Globus pallidus (tissue), 1 donor: ENCODE data around the gene ASTN2.

Experiments used
- DNase-seq: peaks from one replicate; pipeline ENCODE4 v3.0.0-alpha.2; 2015; ENCODE audit warnings: low spot score

The ASTN2 gene

GRCh38 chr9:117114768-117115167 is 300.1 kb downstream of the ASTN2 start:
- DNase-seq: no peak

DNA sequence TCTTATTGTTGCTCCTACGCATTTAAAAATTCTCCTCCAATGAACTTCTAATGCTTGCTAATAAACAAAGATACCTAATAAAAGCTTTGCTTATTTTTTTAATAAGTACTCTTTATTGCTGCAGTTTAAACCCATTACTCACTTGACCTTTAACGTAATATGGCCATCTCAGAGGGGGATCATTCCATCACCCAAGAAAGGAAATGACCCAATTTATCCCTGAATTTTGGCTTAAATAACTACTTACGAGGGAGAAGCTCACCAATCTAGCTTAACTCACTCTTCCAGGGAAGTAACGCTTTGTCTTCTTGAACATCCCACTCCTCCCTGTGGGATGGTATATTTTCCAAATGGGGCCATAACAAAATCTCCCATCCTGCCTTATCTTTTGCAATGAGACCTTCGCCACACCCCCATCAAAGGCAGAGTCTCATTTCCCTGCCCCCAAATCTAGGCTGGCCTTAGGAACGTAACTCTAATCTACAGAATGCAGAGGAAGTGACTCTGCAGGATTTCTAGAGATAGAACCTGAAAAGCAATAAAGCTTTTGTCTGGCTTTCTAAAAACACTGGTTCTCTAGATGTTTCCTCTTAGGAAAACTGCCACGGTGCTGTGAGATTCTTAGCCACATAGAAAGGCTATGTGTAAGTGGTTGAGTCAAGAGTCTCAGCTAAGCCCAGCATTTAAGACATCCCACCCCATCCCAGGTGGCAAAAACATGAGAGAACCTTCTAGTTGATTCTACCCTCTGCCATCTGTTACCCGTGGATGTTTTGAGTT is 310.0 kb downstream of the ASTN2 start:
- no peak for DNase-seq

DNA sequence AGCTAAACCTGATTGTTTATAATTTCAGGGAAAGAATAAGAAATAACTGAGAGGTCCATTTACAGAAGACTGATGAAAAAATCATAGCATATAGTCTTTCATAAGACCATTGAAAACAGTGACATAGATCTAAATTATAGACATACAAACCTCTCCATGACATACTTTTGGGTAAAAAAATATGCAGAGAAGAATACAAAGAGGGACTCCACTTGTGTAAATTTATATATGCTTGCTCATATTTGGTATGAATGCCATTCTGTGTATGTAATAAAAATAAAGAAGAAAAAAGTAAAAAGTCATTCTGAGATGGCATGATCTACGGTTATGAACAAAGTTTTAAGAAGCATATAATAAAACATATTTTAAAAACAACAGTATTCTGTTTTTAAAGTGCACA is 310.7 kb downstream of the ASTN2 start:
- no peak for DNase-seq

DNA sequence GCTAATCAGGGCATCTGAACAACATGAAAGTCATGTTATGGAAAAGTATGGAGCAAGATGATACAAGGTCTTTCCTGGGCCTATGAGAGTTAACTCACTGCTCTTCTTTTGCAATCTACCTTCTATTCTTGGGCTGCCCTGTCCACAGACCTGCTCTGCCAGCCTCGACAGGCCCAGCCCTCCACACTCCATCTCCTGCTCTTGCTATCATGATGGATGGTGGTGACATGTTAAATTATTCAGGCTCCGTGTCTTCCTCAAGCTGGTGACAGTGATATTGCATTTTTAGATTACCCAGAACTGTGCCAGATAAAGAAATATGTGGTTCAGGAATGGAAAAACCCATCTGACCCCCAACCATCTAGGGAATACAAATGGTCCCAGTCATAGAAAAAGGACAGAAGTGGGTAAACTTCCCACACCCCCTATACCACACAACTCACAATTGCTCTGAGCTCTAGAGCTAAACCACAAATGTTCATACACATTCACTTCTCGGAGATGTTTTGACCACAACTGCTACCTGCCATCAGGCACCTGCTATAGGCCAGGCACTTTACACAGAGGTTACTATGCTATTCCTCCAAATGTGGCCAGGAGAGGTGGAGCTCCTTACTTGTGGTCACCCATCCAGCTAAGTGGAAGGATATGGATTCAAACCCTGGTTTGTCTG is 311.3 kb downstream of the ASTN2 start:
- DNase-seq: no peak

DNA sequence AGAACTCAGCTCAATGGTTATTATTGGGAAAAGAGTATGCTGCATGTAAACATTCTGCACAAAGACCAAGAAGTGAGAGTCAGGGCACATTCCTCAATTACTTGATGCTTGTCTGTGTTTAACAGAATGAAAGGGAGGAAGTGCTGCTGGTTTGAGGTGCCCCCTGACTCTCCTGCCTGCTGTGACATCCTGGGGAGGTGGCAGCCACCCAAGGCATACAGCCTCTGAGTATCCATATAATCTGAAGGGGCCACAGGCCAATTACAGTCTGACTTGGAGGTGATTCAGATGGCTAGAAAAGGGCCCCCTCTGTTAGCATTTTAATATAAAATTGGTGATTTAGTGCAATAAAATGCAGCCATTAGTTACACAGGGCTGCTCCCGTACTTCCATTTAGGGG is 313.8 kb downstream of the ASTN2 start:
- DNase-seq: no peak

DNA sequence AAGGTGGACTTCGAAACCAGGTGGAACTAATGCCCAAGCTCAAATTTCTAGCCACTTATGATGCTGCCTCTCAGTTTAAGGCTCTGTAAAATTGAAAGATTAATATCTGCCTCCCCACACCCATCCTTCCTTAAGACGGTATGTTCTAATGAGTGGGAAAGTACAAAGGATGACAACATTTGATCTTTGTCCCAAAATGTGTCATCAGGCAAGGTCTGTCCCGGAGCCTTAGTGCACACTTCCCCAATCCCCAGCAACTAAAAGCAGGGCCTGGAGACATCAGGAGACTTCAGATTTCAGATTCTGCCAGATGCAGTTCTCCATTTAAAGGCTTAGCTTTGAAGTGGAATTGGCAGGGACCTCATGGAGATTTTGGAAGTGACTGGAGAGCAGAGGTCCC is 316.5 kb downstream of the ASTN2 start:
- DNase-seq: no peak

GRCh38 chr9:117097761-117098160 is 317.1 kb downstream of the ASTN2 start:
- no peak for DNase-seq

DNA sequence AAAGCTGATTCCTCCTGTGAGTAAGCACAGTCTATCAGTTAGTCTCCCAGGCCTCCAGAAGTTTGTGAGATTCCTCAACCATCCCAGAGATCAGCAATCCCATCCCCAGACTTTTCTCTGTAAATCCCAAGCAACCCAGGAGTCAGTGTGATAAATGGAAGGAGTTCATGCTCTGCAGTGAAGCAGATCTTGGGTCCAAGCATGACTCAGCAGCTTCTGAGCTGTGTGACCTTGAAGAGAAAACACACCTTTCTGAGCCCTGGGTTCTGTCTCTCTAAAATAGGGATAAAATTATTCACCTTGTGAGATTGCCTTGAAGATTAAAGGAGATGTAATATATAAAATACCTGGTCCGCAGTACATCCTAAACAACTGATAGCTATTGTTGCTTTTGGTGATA is 318.7 kb downstream of the ASTN2 start:
- no peak for DNase-seq

GRCh38 chr9:117095081-117095480 is 319.8 kb downstream of the ASTN2 start:
- no peak for DNase-seq

DNA sequence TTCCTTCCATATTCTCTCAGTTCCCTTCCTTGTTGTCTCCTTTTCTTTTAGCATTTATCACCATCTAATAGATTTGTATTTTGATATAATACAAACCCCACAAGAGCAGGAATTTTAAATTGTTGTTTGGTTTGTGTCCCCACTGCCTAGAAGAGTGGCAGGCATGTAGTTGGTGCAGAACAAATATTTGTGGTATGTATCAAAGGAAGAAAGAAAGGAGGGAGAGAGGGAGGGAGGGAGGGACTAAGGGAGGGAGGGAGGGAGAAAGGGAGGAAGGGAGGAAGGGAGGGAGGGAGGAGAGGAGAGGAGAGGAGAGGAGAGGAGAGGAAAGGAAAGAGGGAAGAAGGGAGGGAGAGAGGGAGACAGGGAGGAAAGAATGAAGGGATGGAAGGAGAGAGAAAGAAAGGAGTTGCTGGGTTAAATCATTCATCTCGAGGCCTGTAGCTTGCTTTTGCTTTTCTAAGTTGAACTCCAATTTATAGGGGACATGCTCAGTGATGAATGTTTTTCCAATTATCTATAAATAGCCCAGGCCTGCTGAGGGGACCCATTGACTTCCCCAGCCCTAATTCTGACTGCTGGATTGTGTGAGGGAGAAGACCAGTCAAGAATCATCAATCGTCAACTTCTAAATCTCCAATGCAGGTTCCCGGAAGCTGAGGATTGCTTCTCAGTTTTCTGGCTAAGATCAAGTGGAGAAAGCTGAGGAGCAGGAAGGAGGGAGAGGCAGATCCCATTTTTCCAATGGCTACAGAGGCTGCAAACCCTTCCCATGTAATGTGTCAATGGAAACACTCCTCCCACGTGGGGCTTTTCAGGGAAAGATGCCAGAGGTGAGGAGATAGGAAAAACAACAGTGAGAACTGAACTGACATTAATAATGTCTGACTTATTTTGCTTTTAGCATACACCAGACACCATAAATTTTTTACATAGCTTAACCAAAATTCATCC is 320.7 kb downstream of the ASTN2 start:
- no peak for DNase-seq

- peak; percentile 11 for DNase-seq
These were observed 322.3 kb downstream of the ASTN2 start for GRCh38 chr9:117092582-117092981.

- no peak for DNase-seq
These were observed 323.3 kb downstream of the ASTN2 start for GRCh38 chr9:117091529-117091928.

DNA sequence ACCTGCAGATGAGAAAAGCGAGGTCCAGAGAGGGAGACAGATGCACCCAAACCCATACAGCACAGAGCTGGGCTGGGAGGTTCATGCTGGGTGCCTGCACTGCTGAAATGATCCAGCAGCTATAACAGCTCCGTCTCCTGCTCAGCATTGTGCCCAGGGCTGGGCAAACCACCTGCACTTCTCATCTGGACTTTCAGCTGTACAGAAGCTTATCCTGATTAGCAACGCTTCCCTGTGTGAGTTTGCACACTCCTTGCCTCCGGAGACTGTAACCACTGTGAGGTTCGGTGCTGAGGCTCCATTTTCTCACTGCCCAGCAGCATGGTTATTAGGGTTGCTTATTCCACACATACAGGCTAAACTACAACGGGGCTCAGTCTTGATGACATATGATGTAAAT is 326.1 kb downstream of the ASTN2 start:
- DNase-seq: no peak

- DNase-seq: no peak
These were observed 326.7 kb downstream of the ASTN2 start for GRCh38 chr9:117088140-117088539.

DNA sequence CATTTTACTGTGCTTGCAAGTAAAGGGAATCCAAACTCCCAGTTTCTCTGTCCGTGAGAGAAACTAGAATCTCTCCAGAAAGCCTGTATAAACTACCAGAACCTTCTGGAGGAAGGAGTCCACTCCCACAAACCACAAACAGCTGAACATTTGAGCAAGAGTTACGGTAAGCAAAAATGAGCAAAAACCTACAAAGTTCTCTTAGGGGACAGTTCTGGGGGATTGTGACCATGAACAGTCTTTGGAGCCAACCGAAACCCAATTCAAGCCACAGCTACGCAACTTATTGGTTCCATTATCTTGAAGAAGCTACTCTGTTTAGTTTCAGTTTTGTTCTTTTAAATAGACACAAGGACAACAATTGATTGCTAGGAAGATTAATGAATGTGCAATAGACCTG is 330.6 kb downstream of the ASTN2 start:
- no peak for DNase-seq

GRCh38 chr9:117083559-117083958 is 331.3 kb downstream of the ASTN2 start:
- DNase-seq: peak; percentile 5

DNA sequence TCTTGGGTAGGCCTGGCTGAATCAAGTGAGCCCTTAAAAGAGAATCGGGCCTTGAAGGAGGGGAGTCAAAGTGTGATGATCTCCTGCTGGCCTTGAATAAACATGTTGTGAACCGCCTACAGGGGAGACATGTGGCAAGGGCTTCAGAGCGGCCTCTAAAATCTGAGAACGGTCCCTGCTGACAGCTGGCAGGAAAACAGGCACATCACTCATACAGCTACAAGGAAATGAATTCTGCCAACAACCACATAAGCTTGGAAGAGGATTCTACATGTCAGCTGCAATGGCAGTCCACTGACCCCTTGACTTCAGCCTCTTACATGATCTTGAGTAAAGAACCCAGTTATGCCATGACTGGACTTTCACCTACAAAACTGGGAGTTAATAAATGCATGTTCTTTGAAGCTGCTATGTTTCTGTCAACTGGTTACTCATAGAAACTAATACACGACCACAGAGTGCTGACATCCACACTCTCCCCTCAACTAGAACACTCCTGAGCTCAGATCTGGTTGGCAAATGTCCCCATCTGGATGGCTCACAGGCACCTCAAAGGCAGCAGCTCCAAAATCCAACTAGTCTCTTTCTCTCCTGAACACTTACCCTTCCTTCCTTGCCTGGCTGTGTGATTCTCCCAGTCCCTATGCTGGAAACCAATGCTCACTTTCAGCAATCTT is 333.1 kb downstream of the ASTN2 start:
- peak; percentile 41 for DNase-seq

- peak; percentile 21 for DNase-seq
These were observed 334.0 kb downstream of the ASTN2 start for GRCh38 chr9:117080765-117081390.

- no peak for DNase-seq
These were observed 338.1 kb downstream of the ASTN2 start for GRCh38 chr9:117076571-117077290.

DNA sequence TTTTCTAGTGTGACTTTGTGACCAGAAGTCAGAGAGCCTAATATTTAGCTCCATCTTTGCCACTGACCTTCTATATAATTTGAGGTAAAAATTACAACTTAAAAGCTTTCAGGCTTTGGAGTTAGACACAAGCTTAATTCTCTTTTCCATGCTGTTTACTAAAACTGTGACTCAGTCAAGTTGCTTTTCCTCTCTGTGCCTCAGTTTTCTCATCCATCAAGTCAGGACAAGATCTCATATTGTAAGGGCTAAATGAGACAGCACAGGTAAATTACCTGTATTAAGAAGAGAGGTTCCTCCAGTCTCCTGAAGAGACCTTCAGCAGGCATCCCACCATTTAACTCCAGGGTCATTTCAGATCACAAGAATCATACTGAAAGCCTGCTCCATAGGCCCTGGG is 339.2 kb downstream of the ASTN2 start:
- DNase-seq: no peak
